COR-L47 (cell line): ENCODE measurements around the gene ZNF574.
"Not testable (repeated sequence)": the region's sequence is repeated elsewhere in the genome, so short reads cannot be mapped to it uniquely, and the experiment has no call there.

Experiments used
- DNase-seq: peaks from one replicate; lab custom pipeline; 2025; lab: John Stamatoyannopoulos, UW

Gene ZNF574

GRCh38 chr19:42080764-42081375 is 4.9 kb downstream of the ZNF574 start:
- no peak for DNase-seq

GRCh38 chr19:42081584-42082203 is 5.7 kb downstream of the ZNF574 start:
- no peak for DNase-seq

GRCh38 chr19:42083537-42083936 is 7.6 kb downstream of the ZNF574 start:
- no peak for DNase-seq

- DNase-seq, result no peak
Measured at GRCh38 chr19:42086188-42086736, 10.3 kb downstream of the ZNF574 start.

- DNase-seq, result no peak
Measured at GRCh38 chr19:42086770-42087550, 11.0 kb downstream of the ZNF574 start.

- DNase-seq, result no peak
Measured at GRCh38 chr19:42088471-42089190, 12.7 kb downstream of the ZNF574 start.

- no peak for DNase-seq
Measured at GRCh38 chr19:42089191-42089750, 13.3 kb downstream of the ZNF574 start.

- no peak for DNase-seq
Measured at GRCh38 chr19:42089772-42090171, 13.8 kb downstream of the ZNF574 start.

- DNase-seq, result no peak
Measured at GRCh38 chr19:42090672-42091071, 14.7 kb downstream of the ZNF574 start.

GRCh38 chr19:42091300-42091699 is 15.3 kb downstream of the ZNF574 start:
- DNase-seq, result no peak

GRCh38 chr19:42091742-42092141 is 15.8 kb downstream of the ZNF574 start:
- DNase-seq, result no peak

GRCh38 chr19:42092350-42092749 is 16.4 kb downstream of the ZNF574 start:
- DNase-seq, result peak; percentile 45

GRCh38 chr19:42093505-42093904 is 17.5 kb downstream of the ZNF574 start:
- no peak for DNase-seq

GRCh38 chr19:42093926-42094325 is 18.0 kb downstream of the ZNF574 start:
- no peak for DNase-seq

GRCh38 chr19:42095142-42095813 is 19.3 kb downstream of the ZNF574 start:
- no peak for DNase-seq

- DNase-seq, result no peak
Measured at GRCh38 chr19:42095814-42096230, 19.9 kb downstream of the ZNF574 start.

GRCh38 chr19:42096255-42096837 is 20.4 kb downstream of the ZNF574 start:
- DNase-seq, result no peak

- DNase-seq, result no peak
Measured at GRCh38 chr19:42097461-42097860, 21.5 kb downstream of the ZNF574 start.

GRCh38 chr19:42098781-42099180 is 22.8 kb downstream of the ZNF574 start:
- no peak for DNase-seq

GRCh38 chr19:42099336-42099925 is 23.5 kb downstream of the ZNF574 start:
- DNase-seq, result no peak

- DNase-seq, result not testable (repeated sequence)
Measured at GRCh38 chr19:42100241-42100640, 24.3 kb downstream of the ZNF574 start.
